Smooth muscle cell (in vitro differentiated cells): ENCODE measurements around the gene PPAT. TPM values are rescaled to one million over a fixed set of nuclear protein-coding genes. Genes with fewer than 3 reads are reported as not detected.

Source experiments
- DNase-seq: peaks from one replicate; lab custom pipeline; 2025; ENCODE audit not compliant: unreplicated experiment; lab: John Stamatoyannopoulos, UW
- H2AFZ ChIP-seq: fragments of 200-600 bp; sonication (generic); 2 replicates; pipeline ENCODE4 v1.6.0; 2016; ENCODE audit warnings: antibody characterized with exemption, low read depth, mild to moderate bottlenecking
- H3F3A ChIP-seq: fragments of 200-600 bp; sonication (generic); 2 replicates; pipeline ENCODE4 v1.6.0; 2017; ENCODE audit warnings: antibody characterized with exemption, low read depth
- H3K27ac ChIP-seq: fragments of 200-600 bp; sonication (generic); 2 replicates; pipeline ENCODE4 v1.5.1; 2016; ENCODE audit warnings: low read depth, mild to moderate bottlenecking
- H3K27me3 ChIP-seq: fragments of 200-600 bp; sonication (generic); 2 replicates; pipeline ENCODE4 v1.6.1; 2016; ENCODE audit warnings: low read depth, mild to moderate bottlenecking
- H3K36me3 ChIP-seq: fragments of 200-600 bp; sonication (generic); 2 replicates; pipeline ENCODE4 v1.5.1; 2016; ENCODE audit warnings: low read depth
- H3K4me1 ChIP-seq: fragments of 200-600 bp; sonication (generic); 2 replicates; pipeline ENCODE4 v1.5.1; 2016; ENCODE audit warnings: low read depth
- H3K4me2 ChIP-seq: fragments of 200-600 bp; sonication (generic); 2 replicates; pipeline ENCODE4 v1.6.0; 2016; ENCODE audit warnings: mild to moderate bottlenecking
- H3K4me3 ChIP-seq: fragments of 200-600 bp; sonication (generic); 2 replicates; pipeline ENCODE4 v1.5.1; 2016; ENCODE audit warnings: mild to moderate bottlenecking
- H3K79me2 ChIP-seq: fragments of 200-600 bp; sonication (generic); 2 replicates; pipeline ENCODE4 v1.6.0; 2016; ENCODE audit warnings: low read depth, mild to moderate bottlenecking
- H3K9ac ChIP-seq: fragments of 200-600 bp; sonication (generic); 2 replicates; pipeline ENCODE4 v1.6.0; 2016; ENCODE audit warnings: low read depth
- H3K9me3 ChIP-seq: fragments of 200-600 bp; sonication (generic); replicated peaks from 2 replicates; pipeline ENCODE4 v1.5.1; 2016; ENCODE audit warnings: low read depth
- H4K20me1 ChIP-seq: fragments of 200-600 bp; sonication (generic); 2 replicates; pipeline ENCODE4 v1.6.0; 2016; ENCODE audit warnings: low read depth
- CTCF ChIP-seq: fragments of 200-600 bp; sonication (generic); IDR thresholded peaks from 2 replicates; pipeline ENCODE4 v1.5.1; 2017; ENCODE audit warnings: borderline replicate concordance, mild to moderate bottlenecking, antibody characterized with exemption; ENCODE audit not compliant: insufficient read depth, poor library complexity, severe bottlenecking
- WGBS: methylation state at CpG from one replicate; pipeline ENCODE4 v1.1.7; 2016; ENCODE audit warnings: low lambda C conversion rate; 5-methylcytosine and 5-hydroxymethylcytosine counted together
- polyA plus RNA-seq: library from polyadenylated mRNA; unstranded; fragments of >200 nt; fragmentation: Nextera tagmentation; extraction: Ambion mirVana; gene quantifications from 2 replicates; pipeline ENCODE4 v1.2.1, GENCODE V29; 2016
- total RNA-seq: library from RNA; depleted of rRNA; stranded (reverse); fragments of >200 nt; gene quantifications from 2 replicates; pipeline ENCODE4 v1.2.3, GENCODE V29; 2014

Gene PPAT
- total and polyA plus RNA-seq, 2 experiments from 2014 or later = 11.6 to 26.8 TPM

GRCh38 chr4:56433280-56433679 is 2.1 kb downstream of the PPAT start:
- peak overlapping the region; percentile 99 for H3K4me2 ChIP-seq
- H3K9ac ChIP-seq = peak overlapping the region; percentile 27
- TF ChIP-seq CTCF = no peak
- H3K9me3 ChIP-seq = no peaks in the 10 kb centered on the region
- no peaks in the 10 kb centered on the region for H3K27me3 ChIP-seq
- H4K20me1 ChIP-seq = peaks cover 6% of the 10 kb centered on the region
- peak overlapping the region; percentile 91 for H3K27ac ChIP-seq
- no peak overlapping the region for H2AFZ ChIP-seq
- no peak for DNase-seq
- peaks cover 12% of the 10 kb centered on the region for H3K4me1 ChIP-seq
- no peaks in the 10 kb centered on the region for H3F3A ChIP-seq
- peak overlapping the region; percentile 92 for H3K4me3 ChIP-seq
- H3K79me2 ChIP-seq = peaks cover 70% of the 10 kb centered on the region
- no peaks in the 10 kb centered on the region for H3K36me3 ChIP-seq

GRCh38 chr4:56430203-56430602 is 5.2 kb downstream of the PPAT start:
- Histone ChIP-seq H3K4me1 (peaks cover 8% of the 10 kb centered on the region), H2AFZ (no peak overlapping the region), H3K27ac (no peak overlapping the region), H3K4me2 (no peak overlapping the region), H3K9me3 (no peaks in the 10 kb centered on the region), H3K36me3 (no peaks in the 10 kb centered on the region), H3K79me2 (peaks cover 92% of the 10 kb centered on the region), H4K20me1 (peaks cover 6% of the 10 kb centered on the region), H3K4me3 (no peak overlapping the region), H3K27me3 (no peaks in the 10 kb centered on the region), H3K9ac (no peak overlapping the region), H3F3A (no peaks in the 10 kb centered on the region)
- no peak for TF ChIP-seq CTCF
- 98% methylated on average over 2 of the region's 2 CpGs for WGBS
- no peak for DNase-seq

- H3K27ac ChIP-seq = no peak overlapping the region
- H3K9ac ChIP-seq = no peak overlapping the region
- H3K4me1 ChIP-seq = no peaks in the 10 kb centered on the region
- no peaks in the 10 kb centered on the region for H3F3A ChIP-seq
- DNase-seq = no peak
- H4K20me1 ChIP-seq = peaks cover 12% of the 10 kb centered on the region
- H3K36me3 ChIP-seq = no peaks in the 10 kb centered on the region
- H3K79me2 ChIP-seq = peaks cover 96% of the 10 kb centered on the region
- TF ChIP-seq CTCF = no peak
- no peaks in the 10 kb centered on the region for H3K9me3 ChIP-seq
- 97% methylated on average over 1 of the region's 1 CpG for WGBS
- H3K4me2 ChIP-seq = no peak overlapping the region
- no peaks in the 10 kb centered on the region for H3K27me3 ChIP-seq
- no peak overlapping the region for H2AFZ ChIP-seq
- H3K4me3 ChIP-seq = no peak overlapping the region
Measured at GRCh38 chr4:56427179-56427578, 8.2 kb downstream of the PPAT start.

GRCh38 chr4:56426273-56426672 is 9.1 kb downstream of the PPAT start:
- no peaks in the 10 kb centered on the region for H3K27me3 ChIP-seq
- H3K4me3 ChIP-seq = no peak overlapping the region
- H3K9me3 ChIP-seq = no peaks in the 10 kb centered on the region
- no peak overlapping the region for H3K4me2 ChIP-seq
- H3K27ac ChIP-seq = no peak overlapping the region
- no peaks in the 10 kb centered on the region for H3K4me1 ChIP-seq
- no peak overlapping the region for H3K9ac ChIP-seq
- 98% methylated on average over 6 of the region's 6 CpGs for WGBS
- no peaks in the 10 kb centered on the region for H3F3A ChIP-seq
- peaks cover 95% of the 10 kb centered on the region for H3K79me2 ChIP-seq
- H4K20me1 ChIP-seq = peaks cover 12% of the 10 kb centered on the region
- no peak overlapping the region for H2AFZ ChIP-seq
- no peak for DNase-seq
- TF ChIP-seq CTCF = no peak
- no peaks in the 10 kb centered on the region for H3K36me3 ChIP-seq
